HuH-7.5 (cell line): ENCODE data around the gene PIBF1.
A peak's percentile ranks its signal among the peaks of the same experiment; 100 is the strongest.
"Not testable (repeated sequence)": the region's sequence is repeated elsewhere in the genome, so short reads cannot be mapped to it uniquely, and the experiment has no call there.

Experiments used
- DNase-seq: peaks from one replicate; pipeline ENCODE4 v3.0.0; 2011; ENCODE audit warnings: low spot score

Gene PIBF1

GRCh38 chr13:72781451-72782439, at the start of gene PIBF1, which contains the start of gene DIS3:
Gene PIBF1 (plus strand): TSS chr13:72782133. CDS start chr13:72783470, 1,337 bp downstream.
Gene DIS3 (minus strand): TSS chr13:72781900. CDS start chr13:72781832, 68 bp downstream.
- DNase-seq, result peak; percentile 71

- DNase-seq, result no peak
Measured at GRCh38 chr13:72737033-72737432, 44.9 kb upstream of the PIBF1 start.

DNA sequence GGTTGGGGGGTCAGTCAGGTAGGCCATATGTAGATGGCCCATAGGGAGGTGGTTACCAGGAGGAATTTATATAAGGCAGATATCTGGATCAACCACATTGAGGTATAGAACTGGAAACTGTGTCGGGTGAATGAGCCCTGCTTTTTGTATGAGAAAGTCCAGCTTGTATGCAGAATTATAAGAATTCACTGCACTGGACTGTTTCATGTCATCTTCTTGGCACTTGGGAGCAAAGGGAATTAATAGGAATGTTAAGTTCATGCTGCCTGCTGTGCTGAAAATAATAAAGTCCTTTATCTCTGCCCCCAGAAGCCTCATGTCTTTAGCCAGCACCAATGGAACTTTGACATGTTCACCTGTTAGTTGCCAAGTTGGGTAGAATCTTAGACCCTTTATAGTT, 41.9 kb upstream of the PIBF1 start:
- DNase-seq, result no peak

- DNase-seq, result no peak
Measured at GRCh38 chr13:72745260-72745659, 36.7 kb upstream of the PIBF1 start.

- DNase-seq, result no peak
Measured at GRCh38 chr13:72751220-72751619, 30.7 kb upstream of the PIBF1 start.

DNA sequence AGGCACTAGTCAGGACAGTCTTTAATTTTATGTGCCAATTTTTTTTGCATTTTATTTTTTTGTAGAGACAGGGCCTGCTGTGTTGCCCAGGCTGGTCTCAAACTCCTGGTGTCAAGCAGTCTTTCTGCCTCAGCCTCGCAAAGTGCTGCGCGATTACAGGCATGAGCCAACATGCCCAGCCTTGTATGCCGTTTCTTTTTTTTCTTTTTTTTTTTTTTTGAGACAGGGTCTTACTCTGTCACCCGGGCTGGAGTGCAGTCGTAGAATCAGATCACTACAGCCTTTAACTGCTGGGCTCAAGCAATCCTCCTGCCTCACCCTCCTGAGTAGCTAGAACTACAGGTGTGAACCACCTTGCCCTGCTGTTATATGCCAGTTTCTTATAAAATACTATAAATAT, 27.8 kb upstream of the PIBF1 start:
- DNase-seq, result no peak

DNA sequence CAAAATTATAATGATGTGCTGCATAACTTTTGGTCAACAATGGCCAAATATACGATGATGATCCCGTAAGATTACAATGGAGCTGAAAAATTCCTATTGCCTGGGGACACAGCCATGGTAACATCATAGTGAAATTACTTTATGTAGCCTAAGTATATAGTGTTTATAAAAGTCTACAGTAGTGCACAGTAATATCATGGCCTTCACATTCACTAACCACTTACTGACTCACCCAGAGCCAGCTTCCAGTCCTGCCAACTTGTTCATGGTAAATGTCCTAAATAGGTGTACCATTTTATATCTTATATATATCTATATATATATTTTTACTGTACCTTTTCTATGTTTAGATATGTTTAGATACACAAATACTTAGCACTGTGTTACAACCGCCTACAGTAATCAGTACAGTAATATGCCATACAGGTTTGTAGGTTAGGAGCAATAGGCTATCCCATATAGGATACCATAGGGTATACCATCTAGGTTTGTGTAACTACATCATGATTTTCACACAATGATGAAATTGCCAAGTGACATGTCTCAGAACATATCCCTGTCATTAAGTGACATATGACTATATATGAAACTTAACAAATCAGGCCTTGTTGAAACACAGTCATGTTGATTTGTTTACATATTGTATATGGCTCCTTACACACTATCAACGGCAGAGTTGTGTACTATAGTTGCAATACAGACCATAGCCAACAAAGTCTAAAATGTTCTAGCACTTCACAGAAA, 24.0 kb upstream of the PIBF1 start:
- no peak for DNase-seq

- DNase-seq, result no peak
Measured at GRCh38 chr13:72760189-72760588, 21.7 kb upstream of the PIBF1 start.

DNA sequence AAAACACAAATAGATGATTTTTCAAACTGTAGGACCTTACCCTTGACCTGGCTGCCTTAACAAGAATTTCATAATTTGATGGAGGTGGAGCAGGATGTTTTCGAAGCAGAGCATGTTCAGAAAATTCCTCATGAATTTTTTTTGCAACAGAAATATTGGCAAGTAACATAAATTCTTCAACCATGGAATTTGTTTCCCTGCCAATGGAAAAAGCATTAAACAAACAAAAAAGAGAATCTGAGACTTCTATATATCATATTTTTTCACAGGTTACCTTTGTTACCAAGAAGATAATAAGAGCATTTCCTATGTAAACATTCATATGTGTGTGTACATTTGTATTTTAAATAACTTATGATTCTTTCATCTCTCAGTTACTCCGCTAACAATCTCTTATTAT, 18.5 kb upstream of the PIBF1 start:
- no peak for DNase-seq

DNA sequence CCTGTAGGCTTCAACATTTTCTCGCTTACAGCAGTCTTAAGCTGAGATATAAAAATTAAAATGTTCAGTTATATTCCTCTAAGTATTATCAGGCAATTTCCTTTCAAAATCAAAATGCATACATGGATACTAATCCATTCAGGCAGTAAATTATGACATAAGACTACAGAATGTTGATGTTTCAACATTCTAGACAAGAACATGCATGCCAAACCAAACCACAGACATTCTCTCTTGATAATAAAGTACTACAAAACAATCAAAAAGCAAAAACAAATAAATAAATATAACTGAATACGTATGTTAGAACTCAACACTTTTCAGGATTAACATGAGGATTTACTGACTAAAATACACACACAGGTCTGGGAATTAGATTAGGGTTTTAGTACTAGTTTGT, 7.9 kb upstream of the PIBF1 start:
- no peak for DNase-seq

- DNase-seq, result no peak
Measured at GRCh38 chr13:72782717-72783116, 784 bp downstream of the PIBF1 start.

DNA sequence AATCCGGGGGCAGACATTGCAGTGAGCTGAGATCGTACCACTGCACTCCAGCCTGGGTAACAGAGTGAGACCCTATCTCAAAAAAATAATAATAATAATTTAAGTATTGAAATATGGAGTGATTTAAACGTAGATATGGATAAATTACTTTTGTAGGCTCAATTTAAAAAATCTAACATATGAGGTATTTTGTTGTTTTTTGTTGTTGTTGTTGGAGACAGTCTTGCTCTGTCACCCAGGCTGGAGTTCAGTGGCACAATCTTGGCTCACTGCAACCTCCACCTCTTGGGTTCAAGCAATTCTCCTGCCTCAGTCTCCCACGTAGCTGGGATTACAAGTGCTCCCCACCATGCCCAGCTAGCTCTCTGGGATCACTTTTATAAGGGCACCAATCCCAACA, 2.7 kb downstream of the PIBF1 start:
- not testable (repeated sequence) for DNase-seq

DNA sequence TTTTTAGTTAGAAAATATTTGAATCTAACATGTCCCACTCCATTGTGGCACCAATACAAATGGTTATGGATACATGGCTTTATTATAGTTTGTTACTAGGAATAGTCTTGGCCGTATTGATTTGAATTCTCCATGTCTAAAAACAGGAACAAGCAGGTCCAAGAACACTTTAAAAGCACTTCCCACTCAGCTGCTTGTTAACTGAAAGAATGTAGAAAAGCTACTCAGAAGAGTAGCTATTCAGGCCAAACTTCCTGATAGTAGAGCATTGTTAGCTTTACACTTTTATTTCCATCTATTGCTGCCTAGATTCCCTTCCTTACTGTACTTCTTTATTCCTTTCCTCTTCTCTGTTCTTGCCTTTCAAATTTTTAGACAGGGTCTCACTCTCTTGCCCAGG, 6.9 kb downstream of the PIBF1 start:
- DNase-seq, result no peak

DNA sequence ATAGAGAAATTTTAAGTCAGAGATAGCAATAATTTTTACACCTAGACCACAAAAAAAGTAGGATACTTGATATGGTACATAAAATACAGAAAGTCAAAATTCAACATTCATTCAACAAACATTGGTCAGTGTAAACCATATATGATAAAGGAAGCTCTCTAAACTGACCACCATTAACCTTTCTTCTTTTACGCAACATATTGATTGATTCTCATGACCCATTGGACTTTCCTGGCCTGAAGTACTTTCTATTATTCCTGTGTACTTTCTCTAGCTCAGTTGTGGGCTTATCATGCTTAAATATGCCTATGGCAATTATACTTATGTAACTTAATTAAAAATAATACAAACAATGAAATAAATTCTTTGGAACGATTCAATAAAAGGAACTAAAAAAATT, 10.7 kb downstream of the PIBF1 start:
- DNase-seq, result no peak

- no peak for DNase-seq
Measured at GRCh38 chr13:72798817-72799216, 16.9 kb downstream of the PIBF1 start.

DNA sequence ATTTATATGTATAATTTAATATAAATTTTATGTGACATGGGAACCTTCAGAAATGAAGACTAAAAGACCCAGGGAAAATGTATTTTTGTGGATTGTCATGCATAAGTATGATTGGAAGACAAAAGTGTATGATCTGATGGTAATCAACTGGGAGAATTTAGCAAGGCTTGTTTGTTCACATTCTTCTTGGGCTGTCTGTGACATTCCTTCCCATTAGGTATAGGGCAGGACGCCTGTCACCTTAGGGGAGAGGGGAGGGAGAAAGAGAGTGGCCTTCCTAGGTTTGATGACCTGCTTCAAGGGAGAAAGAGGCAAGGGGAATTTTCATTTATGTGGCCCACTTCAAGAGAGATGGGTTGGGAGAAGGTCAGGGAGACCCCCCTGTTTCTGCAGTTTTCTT, 22.4 kb downstream of the PIBF1 start:
- DNase-seq, result no peak

DNA sequence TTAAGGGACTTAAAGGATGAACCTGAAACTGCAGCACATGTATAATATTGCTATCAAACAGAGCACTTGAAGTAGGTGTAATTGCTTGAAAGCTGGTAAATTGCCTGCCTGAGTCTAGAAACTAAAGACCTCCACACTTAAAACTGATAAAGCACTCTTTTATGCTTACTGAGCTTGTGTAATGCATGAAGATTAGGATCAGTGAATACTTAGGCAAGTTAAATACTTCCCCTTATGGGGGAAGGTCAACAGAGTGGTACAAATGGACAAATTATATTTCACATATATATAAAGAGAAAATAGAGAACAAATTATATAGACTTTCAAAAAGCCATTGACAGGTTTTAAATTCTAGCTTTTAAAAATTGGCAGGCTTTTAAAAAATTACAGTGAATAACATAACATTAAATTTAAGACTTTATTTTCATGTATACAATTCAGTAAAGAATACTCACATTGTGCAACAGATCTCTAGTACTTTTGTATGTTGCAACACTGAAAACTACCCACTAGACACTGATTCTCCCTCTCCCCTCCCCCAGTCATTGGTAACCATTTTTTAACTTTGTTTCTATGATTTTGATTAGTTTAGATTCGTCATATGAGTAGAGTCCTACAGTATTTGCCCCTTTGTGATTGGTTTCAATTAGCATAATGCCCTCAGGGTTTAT, 23.9 kb downstream of the PIBF1 start:
- DNase-seq, result no peak

DNA sequence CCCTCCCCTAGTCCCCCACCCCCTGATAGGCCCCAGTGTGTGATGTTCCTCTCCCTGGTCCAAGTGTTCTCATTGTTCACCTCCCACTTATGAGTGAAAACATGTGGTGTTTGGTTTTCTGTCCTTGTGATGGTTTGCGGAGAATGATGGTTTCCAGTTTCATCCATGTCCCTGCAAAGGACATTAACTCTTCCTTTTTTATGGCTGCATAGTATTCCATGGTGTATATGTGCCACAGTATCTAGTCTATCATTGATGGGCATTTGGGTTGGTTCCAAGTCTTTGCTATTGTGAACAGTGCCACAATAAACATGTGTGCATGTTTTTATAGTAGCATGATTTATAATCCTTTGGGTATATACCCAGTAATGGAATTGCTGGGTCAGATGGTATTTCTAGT, 24.6 kb downstream of the PIBF1 start:
- DNase-seq, result not testable (repeated sequence)

- no peak for DNase-seq
Measured at GRCh38 chr13:72808917-72809500, 27.1 kb downstream of the PIBF1 start.

GRCh38 chr13:72820156-72820897, 38.4 kb downstream of the PIBF1 start:
- no peak for DNase-seq

GRCh38 chr13:72820898-72821279, 39.0 kb downstream of the PIBF1 start:
- no peak for DNase-seq
